NB4 (cell line): ENCODE results near the gene ABHD18.
"Not testable (repeated sequence)": the region's sequence is repeated elsewhere in the genome, so short reads cannot be mapped to it uniquely, and the experiment has no call there.

Source experiments
- DNase-seq: peaks from one replicate; pipeline ENCODE4 v3.0.0; 2010; ENCODE audit warnings: low read depth
- H3K4me3 ChIP-seq: one replicate; pipeline ENCODE4 v1.5.1; 2011; ENCODE audit warnings: mild to moderate bottlenecking, low read depth, low read length, moderate library complexity
- CTCF ChIP-seq: IDR thresholded peaks from one replicate; pipeline ENCODE4 v1.5.1; 2012; ENCODE audit warnings: low read depth, low read length
- MAX ChIP-seq: IDR thresholded peaks from 2 replicates; pipeline ENCODE4 v1.6.1; 2011; ENCODE audit warnings: low read depth, low read length
- MYC ChIP-seq: IDR thresholded peaks from 2 replicates; pipeline ENCODE4 v1.6.1; 2011; ENCODE audit warnings: low read depth, low read length
- POLR2A ChIP-seq: IDR thresholded peaks from 2 replicates; pipeline ENCODE4 v1.6.1; 2011; ENCODE audit warnings: mild to moderate bottlenecking; ENCODE audit not compliant: insufficient read length; ENCODE audit errors: extremely low read depth

ABHD18 gene

GRCh38 chr4:127936974-127937373 lies 28.2 kb upstream of the ABHD18 start:
- H3K4me3 ChIP-seq, result no peak overlapping the region
- no peak for DNase-seq
- no peak for TF ChIP-seq MYC
- no peak for TF ChIP-seq POLR2A
- TF ChIP-seq CTCF, result no peak
- TF ChIP-seq MAX, result no peak

GRCh38 chr4:127957105-127957504 lies 8.1 kb upstream of the ABHD18 start:
- no peak overlapping the region for H3K4me3 ChIP-seq
- DNase-seq, result no peak
- no peak for TF ChIP-seq CTCF
- TF ChIP-seq MAX, result no peak
- TF ChIP-seq POLR2A, result no peak
- no peak for TF ChIP-seq MYC

GRCh38 chr4:127959794-127960193 lies 5.4 kb upstream of the ABHD18 start:
- TF ChIP-seq MYC, result no peak
- no peak for TF ChIP-seq MAX
- no peak for TF ChIP-seq POLR2A
- TF ChIP-seq CTCF, result no peak
- DNase-seq, result no peak

GRCh38 chr4:127963633-127964398 lies 1.4 kb upstream of the ABHD18 start:
- DNase-seq, result peak; percentile 33
- not testable (repeated sequence) for H3K4me3 ChIP-seq

More at GRCh38 chr4:127959794-127960193, 5.4 kb upstream of the ABHD18 start:
- no peak overlapping the region for H3K4me3 ChIP-seq

GRCh38 chr4:127964426-127965061 lies 662 bp upstream of the ABHD18 start:
- H3K4me3 ChIP-seq, result peak overlapping the region; percentile 76
- DNase-seq, result not testable (repeated sequence)

GRCh38 chr4:127965803-127966175 lies 583 bp downstream of the ABHD18 start:
- peak; percentile 64 for DNase-seq
- peak overlapping the region; percentile 76 for H3K4me3 ChIP-seq
- TF ChIP-seq CTCF (no peak), MYC (no peak), MAX (no peak), POLR2A (no peak)
